ENCODE data around the gene HS3ST6.

DNA sequence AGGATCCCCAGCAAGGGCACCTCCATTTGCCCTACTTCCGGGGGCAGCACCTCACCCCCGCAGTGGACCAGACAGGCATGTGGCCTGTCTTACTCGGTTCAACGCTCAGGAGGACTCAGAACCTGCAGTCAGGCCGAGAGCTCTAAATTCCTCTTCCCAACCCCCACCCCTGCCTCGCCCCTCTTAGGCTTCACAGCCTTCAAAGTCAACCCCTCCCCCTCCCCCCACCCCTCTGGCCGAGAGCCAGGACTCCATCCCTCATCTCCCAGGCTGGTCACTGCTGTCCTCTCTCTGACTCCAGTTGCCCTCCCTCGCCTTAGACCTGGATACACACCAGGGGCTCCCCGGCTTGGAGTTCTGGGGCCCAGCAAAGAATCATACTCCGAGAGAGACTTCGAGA, 8.1 kb upstream of the HS3ST6 start:
- TF ChIP-seq, protein P1, sequence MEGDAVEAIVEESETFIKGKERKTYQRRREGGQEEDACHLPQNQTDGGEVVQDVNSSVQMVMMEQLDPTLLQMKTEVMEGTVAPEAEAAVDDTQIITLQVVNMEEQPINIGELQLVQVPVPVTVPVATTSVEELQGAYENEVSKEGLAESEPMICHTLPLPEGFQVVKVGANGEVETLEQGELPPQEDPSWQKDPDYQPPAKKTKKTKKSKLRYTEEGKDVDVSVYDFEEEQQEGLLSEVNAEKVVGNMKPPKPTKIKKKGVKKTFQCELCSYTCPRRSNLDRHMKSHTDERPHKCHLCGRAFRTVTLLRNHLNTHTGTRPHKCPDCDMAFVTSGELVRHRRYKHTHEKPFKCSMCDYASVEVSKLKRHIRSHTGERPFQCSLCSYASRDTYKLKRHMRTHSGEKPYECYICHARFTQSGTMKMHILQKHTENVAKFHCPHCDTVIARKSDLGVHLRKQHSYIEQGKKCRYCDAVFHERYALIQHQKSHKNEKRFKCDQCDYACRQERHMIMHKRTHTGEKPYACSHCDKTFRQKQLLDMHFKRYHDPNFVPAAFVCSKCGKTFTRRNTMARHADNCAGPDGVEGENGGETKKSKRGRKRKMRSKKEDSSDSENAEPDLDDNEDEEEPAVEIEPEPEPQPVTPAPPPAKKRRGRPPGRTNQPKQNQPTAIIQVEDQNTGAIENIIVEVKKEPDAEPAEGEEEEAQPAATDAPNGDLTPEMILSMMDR (IDR thresholded peaks at IDR 0.05) = no peak
- no peak for TF ChIP-seq POLR2A (IDR thresholded peaks at IDR 0.05)
- TF ChIP-seq POLR2AphosphoS5 (IDR thresholded peaks at IDR 0.05; ENCODE audit: insufficient read depth in 1 of 2, low read depth in 1 of 2) = no peak

Data from vagina (tissue), 2 donors.